Activated T-cell treated with anti-CD3 and anti-CD28 coated beads for 4 hours (primary cell): ENCODE data around the gene PPT2.
A peak's percentile ranks its signal among the peaks of the same experiment; 100 is the strongest.
"Not testable (repeated sequence)": the region's sequence is repeated elsewhere in the genome, so short reads cannot be mapped to it uniquely, and the experiment has no call there.

ENCODE experiments used
- DNase-seq: peaks from one replicate; pipeline ENCODE4 v3.0.0-alpha.2; 2020

The PPT2 gene

DNA sequence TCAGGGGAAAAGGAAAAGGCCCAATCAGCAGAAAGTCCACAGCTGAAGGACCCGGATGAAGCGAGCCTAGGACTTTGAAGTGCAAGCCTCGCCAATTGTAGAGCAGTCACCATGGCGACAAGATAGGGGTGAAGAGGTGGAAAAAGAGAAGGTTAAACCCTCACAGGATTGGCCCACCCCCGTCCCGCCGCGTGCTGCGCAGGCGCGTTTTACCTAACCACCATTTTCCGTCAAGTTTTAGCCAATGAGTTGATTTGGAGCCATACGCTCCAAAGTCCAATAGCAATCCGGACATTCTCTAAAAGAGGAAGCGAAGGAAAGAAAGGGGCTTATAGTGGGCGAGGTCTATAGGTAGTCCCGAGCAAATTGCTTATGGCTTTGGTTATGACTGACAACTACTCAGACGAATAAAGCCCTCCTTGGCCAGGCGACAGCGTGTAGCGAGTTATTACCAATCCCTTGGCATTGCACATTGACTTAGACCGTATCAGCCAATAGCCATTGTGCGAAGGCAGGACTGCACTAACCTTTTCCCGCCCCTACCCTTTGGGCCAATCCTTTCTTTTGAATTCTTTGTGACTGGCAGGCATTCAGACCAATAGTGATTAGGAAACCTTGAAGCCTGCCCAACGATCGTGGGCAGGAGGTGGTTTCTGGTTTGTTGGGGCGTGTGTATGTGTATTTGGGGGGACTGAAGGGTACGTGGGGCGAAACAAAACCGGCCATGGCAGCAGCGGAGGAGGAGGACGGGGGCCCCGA is 24.0 kb downstream of the PPT2 start, which contains the start of gene RNF5:
RNF5 (plus strand) TSS at position 618 of the 759 bp plus-strand sequence; CDS start at position 725, 107 bp downstream.
- peak; percentile 88 for DNase-seq

DNA sequence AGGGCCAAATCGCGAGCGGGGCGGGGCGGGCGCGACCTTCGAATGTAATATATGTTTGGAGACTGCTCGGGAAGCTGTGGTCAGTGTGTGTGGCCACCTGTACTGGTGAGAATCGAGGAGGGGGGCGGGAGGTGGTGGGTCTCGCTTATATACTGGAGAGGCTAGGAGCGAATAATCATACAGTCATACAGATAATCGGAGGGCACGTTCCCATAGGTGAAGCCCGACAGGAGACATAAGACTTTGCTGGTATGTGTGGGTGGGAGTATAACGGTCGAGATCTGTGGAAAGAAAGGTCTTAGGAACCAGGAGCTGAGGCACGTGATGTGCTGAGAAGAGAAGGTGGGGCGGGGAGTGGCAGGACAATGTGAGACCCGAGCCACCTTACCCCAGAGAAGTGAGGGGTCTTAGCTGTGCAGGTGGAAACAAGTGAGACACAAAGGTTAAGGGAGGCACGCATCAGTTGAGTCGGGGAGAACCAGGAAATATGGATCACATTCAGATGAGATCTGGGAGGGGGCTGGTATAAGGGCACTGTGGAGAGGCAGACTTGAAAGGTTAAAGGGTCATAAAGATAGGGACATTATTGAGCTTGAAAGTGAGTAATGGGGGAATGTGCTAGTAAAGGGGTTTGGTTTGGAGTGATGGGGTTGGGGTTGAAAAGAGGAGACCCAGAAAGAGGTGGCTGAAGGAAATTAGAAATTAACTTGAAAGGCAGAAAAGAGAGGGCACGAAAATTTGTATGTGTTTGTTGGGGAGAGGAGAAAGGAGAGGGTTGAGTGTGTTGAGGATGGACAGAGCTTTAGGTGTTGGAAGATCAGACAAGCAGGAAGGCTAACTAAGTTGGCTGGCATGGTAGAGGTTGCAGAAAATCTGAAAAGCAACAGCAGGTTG is 24.9 kb downstream of the PPT2 start:
- no peak for DNase-seq

DNA sequence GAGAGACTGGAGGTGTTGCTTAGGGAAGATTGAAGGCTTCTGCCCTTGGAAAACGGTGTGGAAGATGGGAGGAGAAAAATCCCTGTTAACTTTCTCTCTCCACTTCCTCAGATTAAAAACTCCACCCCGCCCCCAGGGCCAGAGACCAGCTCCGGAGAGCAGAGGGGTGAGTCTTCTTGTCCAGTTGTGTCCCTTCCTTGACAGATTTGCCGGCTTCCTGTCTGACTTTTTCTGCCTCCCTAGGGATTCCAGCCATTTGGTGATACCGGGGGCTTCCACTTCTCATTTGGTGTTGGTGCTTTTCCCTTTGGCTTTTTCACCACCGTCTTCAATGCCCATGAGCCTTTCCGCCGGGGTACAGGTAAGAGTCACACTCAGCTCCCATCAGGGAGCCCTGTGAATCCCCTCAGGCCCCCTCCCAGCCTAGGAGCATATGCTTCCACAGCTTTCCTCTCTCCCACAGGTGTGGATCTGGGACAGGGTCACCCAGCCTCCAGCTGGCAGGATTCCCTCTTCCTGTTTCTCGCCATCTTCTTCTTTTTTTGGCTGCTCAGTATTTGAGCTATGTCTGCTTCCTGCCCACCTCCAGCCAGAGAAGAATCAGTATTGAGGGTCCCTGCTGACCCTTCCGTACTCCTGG is 25.9 kb downstream of the PPT2 start:
- DNase-seq, result no peak

GRCh38 chr6:32181148-32181702 is 27.3 kb downstream of the PPT2 start:
- no peak for DNase-seq

DNA sequence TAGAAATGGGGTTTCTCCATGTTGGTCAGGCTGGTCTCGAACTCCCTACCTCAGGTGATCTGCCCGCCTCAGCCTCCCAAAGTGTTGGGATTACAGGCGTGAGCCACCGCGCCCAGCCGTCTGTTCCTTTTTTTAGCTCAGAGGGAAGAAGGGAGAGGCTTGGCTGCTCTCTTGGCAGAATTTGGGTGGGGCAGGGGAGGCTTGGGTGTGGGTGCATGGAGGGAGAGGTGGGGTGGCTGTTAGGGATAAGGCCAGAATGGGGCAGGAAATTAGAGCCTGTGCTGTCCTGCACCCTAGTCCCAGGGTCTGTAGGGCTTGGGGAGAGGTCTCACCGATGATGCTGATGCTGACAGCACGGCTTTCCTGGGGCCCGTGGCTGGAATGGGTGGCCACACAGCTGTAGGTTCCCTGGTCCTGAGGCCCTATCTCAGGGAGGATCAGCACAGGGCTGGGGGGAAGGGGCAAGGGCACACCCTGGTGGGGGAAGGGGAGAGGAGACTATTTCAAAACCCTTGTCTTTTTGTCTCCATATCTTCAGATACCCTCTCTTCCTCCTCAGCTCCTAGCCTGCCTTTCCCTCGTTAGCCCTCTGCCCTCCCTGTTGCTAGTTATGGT is 28.1 kb downstream of the PPT2 start:
- DNase-seq, result no peak

DNA sequence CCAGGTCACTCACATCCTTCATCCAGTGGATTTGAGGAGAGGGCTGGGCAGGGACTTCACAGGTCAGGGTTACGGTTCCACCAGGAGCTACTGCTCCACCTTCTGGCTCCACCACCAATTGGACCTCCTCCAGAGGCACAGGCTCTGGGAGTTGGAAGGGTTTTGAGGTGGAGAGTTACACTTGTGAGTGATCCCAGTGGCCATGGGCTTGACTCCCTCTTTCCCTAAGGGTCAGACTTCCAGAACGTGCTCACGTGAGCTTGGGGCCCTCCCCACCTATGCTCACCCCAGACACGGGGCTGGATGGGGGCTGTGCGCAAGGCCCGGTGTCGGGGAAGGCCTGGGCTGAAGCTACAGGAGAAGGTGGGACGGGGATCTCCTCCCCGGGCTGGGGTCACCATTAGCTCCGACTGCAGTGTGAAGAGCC is 28.6 kb downstream of the PPT2 start:
- DNase-seq, result no peak

DNA sequence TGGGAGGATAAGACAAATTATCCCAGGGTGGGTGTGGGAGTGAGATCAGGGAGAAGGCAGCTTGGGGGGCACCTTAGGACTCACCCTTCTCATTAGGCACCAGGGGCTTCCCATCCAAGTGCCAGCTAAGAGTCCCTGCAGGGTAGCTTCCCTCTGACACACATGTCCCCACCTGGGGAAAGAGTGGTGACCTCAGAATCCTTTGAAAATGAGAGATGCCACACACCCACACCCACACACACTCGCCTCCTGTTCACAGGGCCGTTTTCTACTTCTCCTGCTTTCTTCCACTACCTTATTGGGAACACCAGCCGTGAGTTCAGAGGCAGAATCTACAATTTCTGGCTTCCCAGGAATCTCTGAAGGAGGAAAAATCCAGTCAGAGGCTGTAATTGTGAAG is 29.1 kb downstream of the PPT2 start:
- DNase-seq, result no peak

DNA sequence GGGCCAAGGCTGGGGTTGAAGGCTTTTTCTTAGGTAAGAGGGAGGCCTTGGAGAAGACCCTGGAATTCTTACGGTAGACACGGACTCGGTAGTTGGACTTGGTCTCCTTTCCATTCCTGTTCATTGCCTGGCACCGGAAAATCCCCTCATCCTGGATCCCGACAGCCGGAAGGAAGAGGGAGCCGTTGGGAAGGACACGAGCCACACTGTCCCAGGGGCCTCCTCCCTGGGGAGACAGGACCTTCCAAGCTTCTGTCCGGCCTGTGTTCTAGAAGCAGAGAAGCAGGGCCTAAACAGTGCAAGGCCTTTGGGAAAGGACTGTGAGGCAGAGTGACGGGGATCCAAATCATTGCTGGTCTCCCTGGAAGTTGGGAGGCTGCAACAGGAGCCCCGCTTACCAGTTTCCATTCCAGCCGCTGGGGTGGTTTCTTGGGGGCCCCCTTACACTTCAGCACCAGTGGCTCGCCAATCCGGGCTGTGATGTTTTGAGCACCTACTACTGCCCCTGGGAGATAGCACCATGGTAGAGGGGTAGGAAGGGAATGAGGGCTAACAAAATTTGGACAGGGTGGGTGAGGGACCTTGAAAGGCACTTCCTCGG is 29.6 kb downstream of the PPT2 start:
- no peak for DNase-seq

- no peak for DNase-seq
Measured at GRCh38 chr6:32184084-32184640, 30.2 kb downstream of the PPT2 start, which contains the start of gene AGER. Gene AGER, minus strand, starts transcription at chr6:32184253. Its CDS starts 31 bp downstream, at chr6:32184222.

DNA sequence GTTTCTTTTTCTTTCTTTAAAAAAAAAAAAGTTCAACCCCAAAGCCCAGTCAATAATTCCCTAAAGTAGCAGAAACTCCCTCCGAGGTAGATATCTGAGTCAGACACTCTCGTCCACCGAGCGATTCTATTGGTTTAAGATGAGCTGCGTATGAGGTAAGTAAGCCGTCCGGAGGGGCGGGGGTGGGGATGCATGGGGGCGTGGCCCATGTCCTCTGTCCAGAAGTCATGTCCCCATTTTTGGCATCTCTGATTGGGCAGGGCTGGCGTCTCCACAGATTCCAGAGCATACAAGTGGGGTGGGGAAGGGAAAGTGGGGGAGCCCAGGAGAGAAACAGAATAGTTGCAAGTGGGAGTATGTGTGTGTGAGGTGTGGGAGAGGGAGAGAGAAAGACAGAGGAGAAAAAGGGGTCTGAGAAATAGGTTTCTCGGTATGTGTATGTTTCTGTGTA is 31.8 kb downstream of the PPT2 start:
- not testable (repeated sequence) for DNase-seq

DNA sequence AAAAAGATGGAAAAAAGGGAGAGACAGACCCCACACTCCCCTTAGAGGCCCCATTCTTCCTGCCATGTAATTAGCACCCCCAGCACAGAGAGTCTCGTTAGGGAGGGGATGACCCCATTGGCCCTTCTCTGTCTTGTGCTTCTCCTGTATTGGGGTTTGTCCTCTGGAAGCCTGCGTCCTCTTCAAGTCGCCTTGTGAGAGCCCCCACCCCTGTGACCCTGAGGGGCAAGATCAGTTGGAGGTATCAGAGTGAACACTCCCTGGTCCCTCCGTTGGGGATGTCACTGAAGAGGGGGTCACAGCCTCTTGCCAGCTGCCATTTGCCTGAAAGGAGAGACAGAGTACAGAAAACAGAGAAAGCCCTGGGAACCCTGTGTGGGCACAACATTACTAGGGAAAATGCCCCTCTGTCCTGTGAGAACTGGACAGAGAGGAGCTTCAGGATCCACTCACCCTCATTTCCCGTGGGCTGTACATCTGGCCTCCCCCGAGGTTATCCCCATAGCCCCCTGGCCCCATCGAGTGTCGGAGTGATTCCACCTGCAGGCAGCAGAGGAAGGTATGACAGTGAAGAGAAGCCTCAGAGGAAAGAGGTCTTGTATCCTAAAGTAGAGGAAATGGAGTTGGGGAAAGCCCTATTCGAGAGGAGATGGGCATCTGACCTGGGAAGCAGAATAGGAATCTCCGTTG is 32.4 kb downstream of the PPT2 start:
- not testable (repeated sequence) for DNase-seq

GRCh38 chr6:32187009-32187709 is 33.2 kb downstream of the PPT2 start:
- DNase-seq, result no peak

DNA sequence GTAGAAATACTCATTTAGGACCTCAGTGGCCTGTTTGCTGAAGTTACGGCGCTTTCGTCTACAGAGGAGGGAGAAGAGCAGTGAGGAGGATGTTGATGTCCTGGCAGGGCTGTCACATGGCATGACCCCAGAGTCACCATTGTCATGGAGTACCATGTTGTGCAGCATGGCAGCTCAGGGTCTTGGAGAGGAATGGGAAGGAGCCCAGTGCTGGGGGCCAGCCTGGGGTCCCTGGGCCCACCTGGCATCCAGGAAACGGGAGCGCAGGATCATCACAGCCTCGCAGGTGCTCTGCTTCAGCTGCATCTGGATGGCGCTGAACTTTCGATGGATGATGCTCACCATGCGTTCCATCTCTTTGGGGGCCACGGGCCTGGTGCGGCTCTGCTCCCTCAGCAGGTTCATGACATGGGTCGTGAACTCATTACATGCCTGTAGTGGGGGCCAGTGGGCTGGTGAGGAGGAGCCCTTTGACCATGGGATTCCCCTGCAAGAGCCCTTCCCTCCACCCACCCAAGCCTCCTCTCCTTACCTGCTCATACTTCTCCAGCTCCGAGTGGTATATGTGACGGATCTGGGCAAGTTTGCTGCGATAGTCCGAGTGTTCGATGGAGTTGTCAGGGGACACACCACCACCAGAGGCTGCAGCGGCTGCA is 33.9 kb downstream of the PPT2 start:
- DNase-seq, result not testable (repeated sequence)

- DNase-seq, result no peak
Measured at GRCh38 chr6:32188381-32189068, 34.6 kb downstream of the PPT2 start.

DNA sequence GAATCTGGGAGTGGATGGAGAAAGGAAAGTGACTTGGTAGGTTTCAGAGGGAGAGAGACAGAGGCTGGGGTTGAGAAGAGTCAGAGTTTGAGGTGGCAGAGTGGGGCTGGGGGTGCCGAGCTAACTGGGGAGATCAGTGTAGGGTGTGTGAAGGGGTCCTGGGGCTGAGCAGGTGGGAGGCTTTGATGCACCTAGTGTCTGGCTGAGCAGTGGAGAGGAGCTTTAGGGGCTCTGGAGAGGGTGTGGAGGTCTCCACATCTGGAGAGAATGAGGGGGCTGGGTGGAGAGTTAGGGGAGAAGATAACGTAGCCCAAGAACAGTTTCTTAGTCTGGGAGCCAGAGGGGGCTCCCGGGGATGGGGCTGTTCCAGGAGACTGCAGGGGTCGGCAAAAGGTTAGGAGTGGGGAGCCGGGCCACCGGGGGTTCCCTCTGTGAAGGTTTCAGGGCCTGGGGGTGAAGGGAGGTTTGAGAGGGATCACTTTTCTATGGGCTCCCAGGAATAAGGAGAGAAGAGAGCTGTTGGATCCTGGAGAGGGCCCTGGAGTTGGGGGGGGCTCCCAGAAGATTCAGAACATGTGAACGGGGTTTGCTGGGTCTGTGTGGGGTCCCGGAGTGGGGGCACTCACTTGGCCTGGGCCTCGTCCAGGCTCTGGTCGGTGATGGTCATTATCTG is 35.3 kb downstream of the PPT2 start:
- DNase-seq, result no peak

DNA sequence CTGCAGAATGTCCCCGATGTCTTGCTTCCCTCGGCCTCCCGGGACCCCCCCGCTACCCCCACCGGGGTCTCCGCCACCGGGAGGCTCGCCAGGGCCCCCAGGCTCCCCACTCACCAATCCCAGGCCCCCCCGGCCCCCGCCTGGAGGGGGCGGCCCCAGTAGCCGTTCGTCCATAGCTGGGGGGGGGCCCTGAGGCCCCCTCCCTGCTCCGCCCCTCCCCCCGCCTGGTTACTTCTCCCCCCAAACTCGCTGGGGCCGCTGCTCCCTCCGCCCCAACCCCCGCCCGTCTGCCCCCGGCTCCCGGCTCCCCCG is 35.8 kb downstream of the PPT2 start:
- DNase-seq, result no peak

GRCh38 chr6:32190054-32190851 is 36.3 kb downstream of the PPT2 start, which contains the start of gene PBX2:
Gene PBX2, minus strand, starts transcription at chr6:32190202. Its CDS starts 287 bp downstream, at chr6:32189915.
- peak; percentile 84 for DNase-seq
